HG02623 (cell line): ENCODE measurements around the gene CERS4.
"Not testable (repeated sequence)": the region's sequence is repeated elsewhere in the genome, so short reads cannot be mapped to it uniquely, and the experiment has no call there.

Experiments used
- ATAC-seq: cut with Tn5 transposase; IDR thresholded peaks from one replicate; pipeline ENCODE4 v1.9.1; 2021; ENCODE audit warnings: moderate library complexity; ENCODE audit not compliant: unreplicated experiment

CERS4 gene

GRCh38 chr19:8240274-8241229, 31.4 kb downstream of the CERS4 start:
- peak; percentile 61 for ATAC-seq

- no peak for ATAC-seq
Observed at GRCh38 chr19:8241646-8242045, 32.5 kb downstream of the CERS4 start.

DNA sequence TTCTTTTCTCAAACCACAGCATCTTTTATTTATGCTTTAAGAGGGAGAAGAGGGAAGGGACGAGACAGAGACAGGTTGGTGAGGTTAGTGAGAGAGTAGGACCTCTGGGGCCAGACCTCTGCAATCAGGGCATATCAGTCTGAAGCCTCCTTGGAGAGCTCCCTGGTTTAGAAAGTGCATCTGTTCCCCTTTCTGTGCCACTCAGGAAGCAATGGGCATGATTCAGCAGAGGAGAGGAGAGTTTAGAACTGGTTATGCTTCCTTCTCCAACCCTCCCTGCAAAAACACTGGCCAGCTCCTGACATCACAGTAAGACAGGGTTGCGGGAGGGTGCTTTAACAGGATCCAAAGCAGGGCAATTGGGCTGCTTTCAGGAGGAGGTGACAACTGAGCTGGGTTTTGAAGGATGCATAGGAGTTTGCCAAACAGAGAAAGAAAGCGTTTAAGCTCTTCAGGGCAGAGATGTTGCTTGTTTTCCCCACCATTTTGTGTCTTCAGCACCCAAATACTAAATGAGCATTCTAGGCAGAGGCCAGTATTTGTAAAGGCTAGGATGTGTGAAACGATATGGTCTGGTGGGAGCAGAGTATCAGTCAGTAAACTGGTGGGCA, 33.1 kb downstream of the CERS4 start:
- ATAC-seq, result no peak

- ATAC-seq, result no peak
Observed at GRCh38 chr19:8243146-8243545, 34.0 kb downstream of the CERS4 start.

DNA sequence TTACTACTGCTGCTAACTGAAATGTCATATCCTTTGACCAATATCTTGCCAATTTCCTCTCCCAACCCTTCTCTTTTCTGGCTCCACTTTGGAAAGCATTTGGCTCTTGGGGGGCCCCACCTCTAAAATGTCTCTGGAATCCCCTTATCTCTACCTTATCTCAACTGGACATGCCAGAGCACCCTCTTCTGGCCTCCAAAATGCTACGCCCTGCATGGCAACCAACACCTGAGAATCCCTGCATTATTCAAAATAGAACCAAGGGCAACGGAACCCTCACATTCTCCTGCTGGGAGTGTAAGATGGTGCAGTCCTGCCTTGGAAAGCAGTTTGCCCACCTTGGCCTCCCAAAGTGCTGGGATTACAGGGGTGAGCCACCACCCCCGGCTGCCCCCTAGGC, 35.3 kb downstream of the CERS4 start:
- ATAC-seq, result no peak

DNA sequence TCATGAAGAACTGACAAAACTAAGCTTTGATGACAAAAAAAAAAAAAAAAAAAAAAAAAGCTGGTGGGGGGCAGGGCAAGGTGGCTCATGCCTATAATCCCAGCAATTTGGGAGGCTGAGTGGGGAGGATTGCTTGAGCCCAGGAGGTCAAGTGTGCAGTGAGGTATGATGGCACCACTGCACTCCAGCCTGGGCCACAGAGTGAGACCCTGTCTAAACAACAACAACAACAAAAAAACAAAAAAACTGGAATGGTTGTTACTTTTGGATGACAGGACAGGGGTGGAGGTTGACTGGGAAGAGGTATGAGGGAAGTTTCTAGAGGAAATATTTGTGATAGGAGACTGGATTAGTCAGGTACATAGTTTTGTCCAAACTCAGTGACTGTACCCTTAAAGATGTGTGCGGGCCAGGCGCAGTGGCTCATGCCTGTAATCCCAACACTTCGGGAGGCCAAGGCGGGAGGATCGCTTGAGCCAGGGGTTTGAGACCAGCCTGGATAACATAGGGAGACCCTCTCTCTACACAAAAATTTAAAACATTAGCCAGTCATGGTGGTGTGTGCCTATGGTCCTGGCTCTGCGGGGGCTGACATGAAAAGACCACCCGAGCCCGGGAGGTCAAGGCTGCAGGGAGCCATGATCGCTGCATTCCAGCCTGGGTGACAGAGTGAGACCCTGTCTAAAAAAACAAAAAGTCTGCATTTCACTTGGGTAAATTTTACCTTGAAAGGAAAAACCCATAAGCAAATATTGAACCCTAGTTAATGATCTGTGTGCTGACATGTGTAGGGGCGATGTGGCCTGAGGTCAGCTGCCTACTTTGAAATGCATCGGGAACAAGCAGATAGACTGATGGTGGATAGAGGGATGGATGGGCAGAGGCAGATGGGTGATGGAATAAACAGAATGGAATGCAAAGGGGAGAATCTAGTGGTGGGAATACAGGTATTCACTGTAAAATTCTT, 37.0 kb downstream of the CERS4 start:
- no peak for ATAC-seq

DNA sequence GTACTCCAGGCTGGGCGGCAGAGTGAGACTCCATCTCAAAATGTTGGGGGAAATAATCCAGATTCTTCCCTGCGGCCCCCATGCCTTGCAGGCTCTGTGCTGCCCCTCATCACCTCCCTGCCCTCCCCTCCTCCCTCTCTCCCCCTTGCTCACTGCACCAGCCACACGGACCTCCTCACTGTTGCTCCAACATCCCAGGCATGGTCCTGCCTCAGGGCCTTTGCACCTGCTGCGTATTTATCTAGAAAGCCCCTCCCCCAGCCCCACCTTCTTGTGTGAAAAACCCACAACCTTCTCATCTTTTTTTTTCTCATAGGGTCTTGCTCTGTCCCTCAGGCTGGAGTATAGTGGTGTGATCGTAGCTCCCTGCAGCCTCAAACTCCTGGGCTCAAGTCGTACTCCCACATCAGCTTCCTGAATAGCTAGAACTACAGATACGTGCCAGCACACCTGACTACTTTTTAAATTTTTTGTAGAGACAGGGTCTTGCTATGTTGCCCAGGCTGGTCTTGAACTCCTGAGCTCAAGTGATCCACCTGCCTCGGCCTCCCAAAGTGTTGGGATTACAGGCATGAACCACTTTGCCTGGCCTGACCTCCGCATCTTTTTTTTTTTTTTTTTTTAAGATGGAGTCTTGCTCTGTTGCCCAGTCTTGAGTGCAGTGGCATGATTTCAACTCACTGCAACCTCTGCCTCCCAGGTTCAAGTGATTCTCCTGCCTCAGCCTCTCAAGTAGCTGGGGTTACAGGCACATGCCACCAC, 38.1 kb downstream of the CERS4 start:
- not testable (repeated sequence) for ATAC-seq

DNA sequence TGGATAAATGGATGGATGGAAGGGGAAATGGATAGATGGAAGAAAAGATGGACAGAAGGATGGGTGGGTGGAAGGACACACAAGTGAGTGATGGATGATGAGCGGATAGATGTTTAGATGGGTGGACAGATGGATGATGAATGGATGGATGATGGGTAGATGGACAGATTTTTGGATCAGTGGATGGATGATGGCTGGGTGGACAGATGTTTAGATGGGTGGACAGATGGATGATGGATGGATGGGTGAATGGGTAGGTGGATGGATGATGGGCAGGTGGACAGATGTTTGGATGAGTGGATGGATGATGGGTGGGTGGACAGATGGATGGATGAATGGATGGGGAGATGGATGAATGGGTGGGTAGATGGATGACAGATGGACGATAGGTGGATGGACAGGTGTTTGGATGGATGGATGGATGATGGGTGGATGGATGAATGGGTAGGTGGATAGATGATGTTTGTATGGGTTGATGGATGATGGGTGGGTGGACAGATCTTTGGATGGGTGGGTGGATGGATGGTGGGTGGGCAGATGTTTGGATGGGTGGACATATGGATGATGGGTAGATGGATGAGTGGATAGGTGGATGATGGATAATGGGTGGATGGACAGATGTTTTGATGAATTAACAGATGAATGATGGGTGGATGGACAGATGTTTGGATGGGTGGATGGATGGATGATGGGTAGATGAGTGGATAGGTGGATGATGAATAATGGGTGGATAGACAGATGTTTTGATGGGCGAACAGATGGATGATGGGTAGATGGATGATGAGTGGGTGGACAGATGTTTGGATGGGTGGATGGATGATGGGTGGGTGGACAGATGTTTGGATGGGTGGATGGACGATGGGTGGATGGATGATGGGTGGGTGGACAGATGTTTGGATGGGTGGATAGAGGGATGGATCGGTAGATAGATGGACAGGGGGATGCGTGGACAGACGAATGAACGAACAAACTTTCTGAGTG, 39.5 kb downstream of the CERS4 start:
- no peak for ATAC-seq

- ATAC-seq, result no peak
Observed at GRCh38 chr19:8250596-8250995, 41.4 kb downstream of the CERS4 start.

DNA sequence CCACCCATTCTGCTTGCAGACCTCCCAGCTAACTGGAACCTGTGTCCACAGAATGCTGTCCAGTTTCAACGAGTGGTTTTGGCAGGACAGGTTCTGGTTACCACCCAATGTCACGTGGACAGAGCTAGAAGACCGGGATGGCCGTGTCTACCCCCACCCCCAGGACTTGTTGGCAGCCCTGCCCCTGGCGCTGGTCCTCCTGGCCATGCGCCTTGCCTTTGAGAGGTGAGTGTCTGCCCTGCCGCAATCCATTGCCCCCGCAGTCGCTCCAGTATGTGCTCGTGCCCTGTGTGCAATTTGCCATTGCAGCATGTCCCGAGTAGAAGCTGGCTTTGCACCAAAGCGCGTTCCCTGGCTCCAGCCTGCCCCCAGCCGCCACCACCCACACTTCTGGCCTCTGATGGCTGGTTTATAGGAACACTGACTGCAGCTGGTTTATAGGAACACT, 41.9 kb downstream of the CERS4 start:
- ATAC-seq, result no peak

DNA sequence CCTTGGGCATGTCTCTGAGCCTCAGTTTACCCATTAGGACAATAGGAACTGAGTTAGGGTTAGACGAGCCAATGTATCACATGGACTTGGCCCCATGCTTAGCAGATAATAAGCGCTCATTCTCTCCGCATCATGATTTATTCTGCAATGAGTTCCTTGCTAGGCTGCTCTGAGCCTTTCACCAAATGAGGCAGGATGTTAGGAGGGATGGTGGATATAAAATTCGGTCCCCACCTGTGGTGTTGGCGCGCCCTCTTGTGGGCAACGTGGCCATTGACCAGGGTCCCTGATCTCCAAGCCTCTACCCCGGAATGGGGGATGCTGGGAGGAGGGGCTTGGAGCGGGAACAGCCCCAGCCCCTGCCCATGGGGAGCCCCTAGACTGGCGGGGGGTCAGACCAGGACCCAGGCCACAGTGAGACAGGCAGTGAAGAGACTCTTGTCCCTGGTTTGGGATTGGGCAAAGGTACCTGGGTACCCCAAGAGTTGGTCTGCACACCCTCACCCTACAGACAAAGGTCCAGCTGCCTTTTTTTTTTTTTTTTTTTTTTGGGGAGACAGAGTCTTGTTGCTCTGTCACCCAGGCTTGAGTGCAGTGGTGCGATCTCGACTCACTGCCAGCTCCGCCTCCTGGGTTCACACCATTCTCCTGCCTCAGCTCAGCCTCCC, 43.9 kb downstream of the CERS4 start:
- no peak for ATAC-seq

DNA sequence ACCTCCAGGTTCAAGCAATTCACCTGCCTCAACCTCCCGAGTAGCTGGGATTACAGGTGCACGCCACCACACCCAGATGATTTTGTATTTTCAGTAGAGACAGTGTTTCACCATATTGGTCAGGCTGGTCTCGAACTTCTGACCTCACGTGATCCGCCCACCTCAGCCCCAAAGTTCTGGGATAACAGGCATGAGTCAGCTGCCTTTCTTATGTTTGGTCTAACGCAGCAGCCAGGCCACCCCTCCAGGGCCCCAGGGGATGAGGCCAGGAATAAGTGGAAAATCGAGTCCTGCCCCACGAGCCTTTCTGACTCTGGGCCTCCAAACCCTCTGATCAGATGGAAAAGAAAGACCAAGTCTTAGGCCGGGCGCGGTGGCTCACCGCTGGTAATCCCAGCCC, 44.5 kb downstream of the CERS4 start:
- ATAC-seq, result no peak

- no peak for ATAC-seq
Observed at GRCh38 chr19:8254286-8255001, 45.3 kb downstream of the CERS4 start.

DNA sequence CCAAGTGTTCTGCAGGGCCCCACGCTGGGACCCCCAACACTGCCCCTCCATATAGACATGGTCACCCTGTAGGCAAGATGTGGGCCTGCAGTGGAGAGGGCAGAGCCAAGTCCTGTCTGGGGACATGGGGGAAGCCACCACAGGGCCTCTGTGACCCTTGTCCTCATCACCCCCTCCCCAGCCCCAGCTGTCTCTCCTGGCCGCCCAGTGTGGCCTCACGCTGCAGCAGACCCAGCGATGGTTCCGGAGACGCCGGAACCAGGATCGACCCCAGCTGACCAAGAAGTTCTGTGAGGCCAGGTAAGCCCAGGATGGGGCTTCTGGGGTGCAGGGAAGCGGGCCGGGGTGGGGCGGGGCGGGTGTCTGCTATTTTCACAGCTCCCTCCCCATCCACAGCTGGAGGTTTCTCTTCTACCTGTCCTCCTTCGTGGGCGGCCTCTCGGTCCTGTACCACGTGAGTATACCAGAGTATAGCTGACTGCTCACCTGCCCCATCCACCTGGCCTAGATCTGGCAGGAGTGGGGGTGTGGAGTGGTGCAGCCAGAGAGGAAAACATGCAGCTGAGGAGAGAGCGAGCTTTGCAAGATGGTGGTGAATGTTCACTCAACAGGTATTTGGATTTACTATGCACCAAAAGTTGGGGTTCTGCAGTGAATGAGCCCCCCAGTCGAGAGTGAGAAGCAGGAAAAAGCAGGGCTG, 46.4 kb downstream of the CERS4 start:
- no peak for ATAC-seq

DNA sequence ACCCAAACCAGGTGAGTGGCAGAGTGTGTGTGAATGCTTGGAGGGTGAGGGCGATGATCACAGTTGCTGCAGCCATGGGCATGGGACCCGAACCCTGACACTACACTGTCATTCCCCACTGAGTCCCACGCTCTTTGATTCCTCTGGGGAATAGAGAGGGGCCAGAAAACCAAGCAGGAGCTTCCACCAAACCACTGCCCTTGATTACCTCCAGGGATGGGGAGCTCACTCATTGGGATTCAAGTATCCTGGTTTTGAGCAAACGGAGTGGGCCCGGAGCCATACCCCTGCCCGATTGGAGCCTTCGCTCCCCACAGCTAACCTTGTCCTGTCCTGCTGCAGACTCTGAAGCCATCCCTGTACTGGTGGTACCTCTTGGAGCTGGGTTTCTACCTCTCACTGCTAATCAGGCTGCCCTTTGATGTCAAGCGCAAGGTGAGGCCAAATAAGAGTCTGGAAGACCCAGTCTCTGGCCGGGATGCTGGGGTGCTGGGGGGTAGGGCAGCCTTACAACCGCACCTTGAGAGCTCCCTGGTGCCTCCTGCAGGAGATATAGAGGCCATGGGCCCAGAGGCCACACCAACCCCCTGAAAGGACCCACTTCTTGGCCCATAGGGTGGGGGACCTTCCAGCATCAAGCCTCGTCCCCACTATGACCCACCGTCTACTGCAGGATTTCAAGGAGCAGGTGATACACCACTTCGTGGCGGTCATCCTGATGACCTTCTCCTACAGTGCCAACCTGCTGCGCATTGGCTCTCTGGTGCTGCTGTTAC, 47.3 kb downstream of the CERS4 start:
- no peak for ATAC-seq

GRCh38 chr19:8257052-8257443, 47.9 kb downstream of the CERS4 start:
- no peak for ATAC-seq
